ENCODE data around the gene ACTA2. TPM values are rescaled to one million over a fixed set of nuclear protein-coding genes. Genes with fewer than 3 reads are reported as not detected.
"Not testable (repeated sequence)": the region's sequence is repeated elsewhere in the genome, so short reads cannot be mapped to it uniquely, and the experiment has no call there.

Gene ACTA2
- total RNA-seq, 4 donors from 2014 or later: 144 to 840 (median 162) TPM

- DNase-seq (ENCODE audit: low spot score) (no peak), ATAC-seq (ENCODE audit: low FRiP score) (peak; percentile 46)
- TF ChIP-seq CTCF (IDR thresholded peaks at IDR 0.05): peak in 1 of 3 donors; percentile 72
Observed at GRCh38 chr10:88934900-88935672, 17.5 kb downstream of the ACTA2 start.

- no peak for TF ChIP-seq CTCF (IDR thresholded peaks at IDR 0.05)
- DNase-seq (ENCODE audit: low spot score) (no peak), ATAC-seq (ENCODE audit: low FRiP score) (no peak)
Observed at GRCh38 chr10:88933564-88933963, 19.0 kb downstream of the ACTA2 start.

GRCh38 chr10:88932539-88933256 lies 19.9 kb downstream of the ACTA2 start:
- DNase-seq (ENCODE audit: low spot score) (no peak), ATAC-seq (ENCODE audit: low FRiP score) (peak; percentile 84)

GRCh38 chr10:88932029-88932428 lies 20.5 kb downstream of the ACTA2 start:
- not testable (repeated sequence) for DNase-seq (ENCODE audit: low spot score); ATAC-seq (ENCODE audit: low FRiP score)

More at GRCh38 chr10:88932539-88933256, 19.9 kb downstream of the ACTA2 start:
- TF ChIP-seq CTCF (IDR thresholded peaks at IDR 0.05): peak in 2 of 3 donors; percentile 75 to 87

- ATAC-seq (ENCODE audit: low FRiP score): no peak
- TF ChIP-seq CTCF (IDR thresholded peaks at IDR 0.05): no peak
- no peak for DNase-seq (ENCODE audit: low spot score)
Observed at GRCh38 chr10:88931548-88931947, 21.0 kb downstream of the ACTA2 start.

GRCh38 chr10:88928254-88928653 lies 24.3 kb downstream of the ACTA2 start:
- no peak for TF ChIP-seq CTCF (IDR thresholded peaks at IDR 0.05)
- DNase-seq (ENCODE audit: low spot score) (no peak), ATAC-seq (ENCODE audit: low FRiP score) (no peak)

- no peak for TF ChIP-seq CTCF (IDR thresholded peaks at IDR 0.05)
- ATAC-seq (ENCODE audit: low FRiP score): peak; percentile 11
- no peak for DNase-seq (ENCODE audit: low spot score)
Observed at GRCh38 chr10:88927416-88927690, 25.2 kb downstream of the ACTA2 start.
